Progenitor cell of endocrine pancreas (in vitro differentiated cells): ENCODE measurements around the gene SRPK2. TPM values are rescaled to one million over a fixed set of nuclear protein-coding genes. Genes with fewer than 3 reads are reported as not detected.
"Not testable (repeated sequence)": the region's sequence is repeated elsewhere in the genome, so short reads cannot be mapped to it uniquely, and the experiment has no call there.

ENCODE experiments used
- DNase-seq: peaks from one replicate; pipeline ENCODE4 v3.0.0; 2021; ENCODE audit warnings: low spot score; ENCODE audit not compliant: unreplicated experiment
- H3K27ac Mint-ChIP-seq: 2 replicates; pipeline ENCODE4 v1.8.0; 2021; ENCODE audit warnings: mild to moderate bottlenecking, moderate library complexity, mixed read lengths
- H3K27me3 Mint-ChIP-seq: 2 replicates; pipeline ENCODE4 v1.8.0; 2021; ENCODE audit warnings: mixed read lengths
- H3K36me3 Mint-ChIP-seq: 2 replicates; pipeline ENCODE4 v1.8.0; 2022; ENCODE audit warnings: mixed read lengths; ENCODE audit not compliant: insufficient read depth
- H3K4me1 Mint-ChIP-seq: 2 replicates; pipeline ENCODE4 v1.8.0; 2021; ENCODE audit warnings: low read depth, mixed read lengths
- H3K4me3 Mint-ChIP-seq: 2 replicates; pipeline ENCODE4 v1.8.0; 2021; ENCODE audit warnings: low read depth, mild to moderate bottlenecking, moderate library complexity, mixed read lengths
- H3K9me3 Mint-ChIP-seq: 2 replicates; pipeline ENCODE4 v1.8.0; 2021; ENCODE audit warnings: low read depth, mixed read lengths
- CTCF ChIP-seq: fragments of 200-600 bp; sonication (generic); IDR thresholded peaks from one replicate; pipeline ENCODE4 v1.5.0; 2021; ENCODE audit warnings: antibody characterized with exemption, mild to moderate bottlenecking; ENCODE audit not compliant: unreplicated experiment
- total RNA-seq: library from RNA; stranded (reverse); gene quantifications from 2 replicates; pipeline ENCODE4 v1.2.1, GENCODE V29; 2021

SRPK2 gene
- total RNA-seq, 1 donor from 2014 or later = 78.8 TPM

GRCh38 chr7:105202616-105203015 lies 186.1 kb downstream of the SRPK2 start:
- no peak for DNase-seq
- Mint-ChIP-seq H3K27ac (no peak overlapping the region), H3K36me3 (peaks cover 13% of the 10 kb centered on the region), H3K27me3 (no peaks in the 10 kb centered on the region), H3K4me1 (peaks cover 18% of the 10 kb centered on the region), H3K4me3 (no peak overlapping the region), H3K9me3 (no peaks in the 10 kb centered on the region)
- no peak for TF ChIP-seq CTCF

GRCh38 chr7:105199386-105199785 lies 189.3 kb downstream of the SRPK2 start:
- no peak for DNase-seq
- Mint-ChIP-seq H3K27ac (peak overlapping the region; percentile 11), H3K4me3 (no peak overlapping the region), H3K4me1 (peaks cover 14% of the 10 kb centered on the region), H3K27me3 (no peaks in the 10 kb centered on the region), H3K36me3 (peaks cover 18% of the 10 kb centered on the region), H3K9me3 (no peaks in the 10 kb centered on the region)
- TF ChIP-seq CTCF = no peak

- H3K4me1 Mint-ChIP-seq = peaks cover 16% of the 10 kb centered on the region
- H3K27ac Mint-ChIP-seq = peak overlapping the region; percentile 83
- H3K36me3 Mint-ChIP-seq = peaks cover 19% of the 10 kb centered on the region
- TF ChIP-seq CTCF = no peak
- H3K27me3 Mint-ChIP-seq = no peaks in the 10 kb centered on the region
- no peak overlapping the region for H3K4me3 Mint-ChIP-seq
- no peaks in the 10 kb centered on the region for H3K9me3 Mint-ChIP-seq
- no peak for DNase-seq
Observed at GRCh38 chr7:105198223-105198622, 190.5 kb downstream of the SRPK2 start.

- H3K4me3 Mint-ChIP-seq = no peak overlapping the region
- H3K9me3 Mint-ChIP-seq = no peaks in the 10 kb centered on the region
Observed at GRCh38 chr7:105196473-105196872, 192.2 kb downstream of the SRPK2 start.

GRCh38 chr7:105195891-105196290 lies 192.8 kb downstream of the SRPK2 start:
- TF ChIP-seq CTCF = no peak
- H3K27ac Mint-ChIP-seq = no peak overlapping the region
- H3K4me1 Mint-ChIP-seq = peaks cover 9% of the 10 kb centered on the region

More at GRCh38 chr7:105196473-105196872, 192.2 kb downstream of the SRPK2 start:
- Mint-ChIP-seq H3K27ac (no peak overlapping the region), H3K27me3 (no peaks in the 10 kb centered on the region), H3K36me3 (peaks cover 18% of the 10 kb centered on the region), H3K4me1 (peaks cover 9% of the 10 kb centered on the region)
- TF ChIP-seq CTCF = no peak
- DNase-seq = no peak

GRCh38 chr7:105194959-105195358 lies 193.8 kb downstream of the SRPK2 start:
- H3K9me3 Mint-ChIP-seq, DNase-seq, H3K27me3 Mint-ChIP-seq, H3K4me3 Mint-ChIP-seq, H3K4me1 Mint-ChIP-seq, H3K27ac Mint-ChIP-seq: not testable (repeated sequence)
- peaks cover 15% of the 10 kb centered on the region for H3K36me3 Mint-ChIP-seq

More at GRCh38 chr7:105195891-105196290, 192.8 kb downstream of the SRPK2 start:
- Mint-ChIP-seq H3K4me3 (no peak overlapping the region), H3K9me3 (no peaks in the 10 kb centered on the region), H3K36me3 (peaks cover 18% of the 10 kb centered on the region), H3K27me3 (no peaks in the 10 kb centered on the region)
- DNase-seq = no peak
